ENCODE data around the gene P2RX4. TPM values are rescaled to one million over a fixed set of nuclear protein-coding genes. Genes with fewer than 3 reads are reported as not detected.

P2RX4 gene
- total and polyA plus RNA-seq, 2 of the 8 experiments (the other 6 are each of a cell fraction or from before 2014, with no cell fraction given), result 9.5 to 12.2 TPM

DNA sequence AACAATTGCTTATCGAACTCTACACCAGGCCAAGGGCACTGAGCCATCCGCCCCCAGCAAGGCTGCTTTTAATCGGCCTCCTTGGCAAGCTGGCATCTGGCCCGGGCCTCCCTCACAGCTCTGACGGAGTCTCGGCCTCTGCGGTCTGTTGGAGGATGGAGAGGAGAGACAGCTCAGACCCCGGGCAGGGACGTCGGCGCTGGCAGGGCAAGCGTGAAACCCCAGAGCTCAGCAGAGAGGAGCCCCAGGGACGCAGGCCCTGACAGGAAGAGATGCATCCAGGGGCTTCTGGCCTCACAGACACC, 69.1 kb downstream of the P2RX4 start:
- H4K8ac ChIP-seq (ENCODE audit: extremely low read depth, insufficient read depth, low read length), result no peak overlapping the region
- no peak overlapping the region for H2BK12ac ChIP-seq (ENCODE audit: low read depth, low read length)
- no peak overlapping the region for H3K18ac ChIP-seq (ENCODE audit: extremely low read depth, low read length)
- H2BK120ac ChIP-seq (replicated peaks; ENCODE audit: low read depth, low read length), result no peak overlapping the region
- no peak overlapping the region for H3K9ac ChIP-seq (replicated peaks in 1 of 4; ENCODE audit: extremely low read depth in 1 of 4, low read depth in 3 of 4, low read length in 3 of 4)
- no peak overlapping the region for H4K91ac ChIP-seq (replicated peaks; ENCODE audit: insufficient read length, low read length)
- FAIRE-seq (no peak), DNase-seq (ENCODE audit: low read depth in 1 of 2, low spot score in 2 of 2) (no peak)
- H3K4me3 ChIP-seq (ENCODE audit: extremely low read depth in 1 of 4, insufficient read depth in 2 of 4, low read depth in 3 of 4, low read length in 4 of 4), result no peak overlapping the region
- 0 out of 2 replicates have a peak, but pooled peaks cover 2% of the 10 kb centered on the region for H3K79me1 ChIP-seq (ENCODE audit: low read depth, low read length)
- no peak overlapping the region for H3K23ac ChIP-seq (ENCODE audit: insufficient read length)
- H3K23me2 ChIP-seq (ENCODE audit: low read depth, low read length), result no peaks in the 10 kb centered on the region
- ChIA-PET POLR2A (ENCODE audit: partially characterized antibody) (interaction anchor here (0.5 to 1.6 kb wide), 4 partner anchors 9 to 68 kb away, joined by 3 to 4 read pairs (median 3); partner anchors contain the start of gene CAMKK2), CTCF (ENCODE audit: partially characterized antibody) (interaction anchor here (0.6 to 1.2 kb wide), 3 partner anchors 8 to 164 kb away, joined by 3 read pairs; no protein-coding TSS in a partner anchor)
- no peak overlapping the region for H2BK15ac ChIP-seq (ENCODE audit: low read length)
- H4K5ac ChIP-seq (ENCODE audit: insufficient read length, low read depth, low read length), result no peak overlapping the region
- no peak overlapping the region for H3K56ac ChIP-seq (replicated peaks; ENCODE audit: insufficient read length, low read depth, low read length)
- H2AFZ ChIP-seq (ENCODE audit: low read length), result no peak overlapping the region
- no peak overlapping the region; the same call in 1 of the 2 replicates for H2BK5ac ChIP-seq (ENCODE audit: low read depth, low read length)
- no peak overlapping the region for H3K14ac ChIP-seq (ENCODE audit: insufficient read length)
- H3K4me1 ChIP-seq (replicated peaks in 1 of 4; ENCODE audit: control insufficient read depth in 3 of 4, insufficient read depth in 4 of 4, low read length in 3 of 4), result peaks cover 0 to 8% (median 2%) of the 10 kb centered on the region in 4 experiments; a peak in 4 of 7 replicates
- H2AK5ac ChIP-seq (ENCODE audit: low read depth, low read length), result no peak overlapping the region
- H3K27me3 ChIP-seq (replicated peaks in 1 of 4; ENCODE audit: control insufficient read depth in 3 of 4, extremely low read depth in 1 of 4, insufficient read depth in 3 of 4, low read length in 3 of 4), result no peaks in the 10 kb centered on the region
- 93% methylated on average over 8 of the region's 13 CpGs; no CpG with 5 or more reads in 1 of the 2 experiments for WGBS, 2 experiments (ENCODE audit: extremely low coverage in 1 of 2, insufficient coverage in 1 of 2, insufficient read length in 1 of 2, insufficient replicate concordance in 2 of 2, low coverage in 1 of 2, low lambda C conversion rate in 2 of 2, missing lambda C conversion rate in 1 of 2)
- H4K20me1 ChIP-seq (replicated peaks in 1 of 2; ENCODE audit: control insufficient read depth in 1 of 2, insufficient read depth in 2 of 2, low read length in 2 of 2), result peaks cover 0 to 6% of the 10 kb centered on the region in 2 experiments
- H3K27ac ChIP-seq (ENCODE audit: low read depth, low read length), result no peak overlapping the region
- H3K79me2 ChIP-seq (ENCODE audit: control insufficient read depth in 1 of 2, insufficient read depth in 2 of 2, low read length in 2 of 2), result no peaks in the 10 kb centered on the region; a peak in 1 of 4 replicates
- H3K36me3 ChIP-seq (ENCODE audit: control insufficient read depth in 2 of 4, insufficient read depth in 4 of 4, low read length in 3 of 4), result peaks cover 0 to 3% (median 0%) of the 10 kb centered on the region in 4 experiments; a peak in 3 of 8 replicates
- no peak overlapping the region for H3K4ac ChIP-seq (replicated peaks; ENCODE audit: insufficient read length, low read depth, low read length)
- no peak overlapping the region for H3K4me2 ChIP-seq (ENCODE audit: insufficient read depth in 1 of 2, low read depth in 2 of 2, low read length in 2 of 2)
- no peaks in the 10 kb centered on the region for H3K9me3 ChIP-seq (ENCODE audit: insufficient read depth in 2 of 2, low read depth in 1 of 2, low read length in 1 of 2)
- no peak overlapping the region for H2BK20ac ChIP-seq (ENCODE audit: low read length)
- TF ChIP-seq ASH2L (IDR thresholded peaks at IDR 0.05; ENCODE audit: low read length), result no peak
- no peak for TF ChIP-seq POLR2AphosphoS5 (IDR thresholded peaks at IDR 0.05; ENCODE audit: low read depth, low read length)
- no peak for TF ChIP-seq TCF12 (IDR thresholded peaks at IDR 0.05; ENCODE audit: low read depth, low read length)
- TF ChIP-seq MAFK (IDR thresholded peaks at IDR 0.05; ENCODE audit: low read depth, low read length), result no peak
- no peak for TF ChIP-seq NANOG (IDR thresholded peaks at IDR 0.05; ENCODE audit: insufficient read depth, low read depth, low read length, poor library complexity, severe bottlenecking)
- TF ChIP-seq, protein P1, sequence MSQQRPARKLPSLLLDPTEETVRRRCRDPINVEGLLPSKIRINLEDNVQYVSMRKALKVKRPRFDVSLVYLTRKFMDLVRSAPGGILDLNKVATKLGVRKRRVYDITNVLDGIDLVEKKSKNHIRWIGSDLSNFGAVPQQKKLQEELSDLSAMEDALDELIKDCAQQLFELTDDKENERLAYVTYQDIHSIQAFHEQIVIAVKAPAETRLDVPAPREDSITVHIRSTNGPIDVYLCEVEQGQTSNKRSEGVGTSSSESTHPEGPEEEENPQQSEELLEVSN (IDR thresholded peaks at IDR 0.05), result no peak
- TF ChIP-seq BCL11A (IDR thresholded peaks at IDR 0.05; ENCODE audit: low read depth in 2 of 2, low read length in 2 of 2), result no peak
- no peak for TF ChIP-seq CTBP2 (IDR thresholded peaks at IDR 0.05; ENCODE audit: borderline replicate concordance, insufficient read depth, insufficient read length, low read length)
- TF ChIP-seq SP1 (IDR thresholded peaks at IDR 0.05; ENCODE audit: low read depth, low read length), result no peak
- TF ChIP-seq KDM1A (IDR thresholded peaks at IDR 0.05; ENCODE audit: borderline replicate concordance, low read length), result no peak
- TF ChIP-seq CEBPB (IDR thresholded peaks at IDR 0.05; ENCODE audit: low read depth, low read length), result no peak
- TF ChIP-seq CREB1 (IDR thresholded peaks at IDR 0.05), result no peak
- TF ChIP-seq POU5F1 (IDR thresholded peaks at IDR 0.05; ENCODE audit: low read depth, low read length), result no peak
- no peak for TF ChIP-seq RFX5 (IDR thresholded peaks at IDR 0.05; ENCODE audit: borderline replicate concordance, low read depth, low read length)
